Measurements from ENCODE around the gene RHBDL1.

- TF ChIP-seq POLR2A (IDR thresholded peaks at IDR 0.05) (no peak), CTCF (IDR thresholded peaks at IDR 0.05) (no peak)
These were observed 23.6 kb downstream of the RHBDL1 start for GRCh38 chr16:698911-699671.

Data from esophagus squamous epithelium (tissue), 4 donors.